Posterior vena cava (tissue), 2 donors: ENCODE results near the gene AKR7A2. TPM values are rescaled to one million over a fixed set of nuclear protein-coding genes. Genes with fewer than 3 reads are reported as not detected.

Source experiments
- DNase-seq: peaks from one replicate; pipeline ENCODE4 v3.0.0-alpha.2; 2020; ENCODE audit warnings: low spot score
- intact Hi-C, 2 donors: fragments of 100-400 bp; cut with DNase I; formaldehyde crosslinking; loops; one replicate each; pipeline versions ENCODE4 v1.14.1 to v1.14.2; 2022 to 2023
- long read RNA-seq, 2 donors: library from polyadenylated mRNA; unstranded; transcript quantifications; one replicate each; pipeline ENCODE4 v2.0.0, GENCODE V29; 2020 to 2021
- total RNA-seq, 2 donors: library from RNA; stranded (reverse); fragmentation: NEBNext Ultra II Directional; extraction: Animal tissue kit (Norgen Biotek cat#: 25700); gene quantifications; one replicate each; pipeline ENCODE4 v1.2.1, GENCODE V29; 2021
- donor health status: DM: yes; HTN: yes; CAD: no.
- donor health status: DM: yes; HTN: yes; CAD: no.

The AKR7A2 gene
- total RNA-seq = 10 to 100 TPM; 18.8 to 29.9 TPM
- long read RNA-seq, donor 1, transcript AKR7A2-201 (7 exons, 1,362 nt) = major isoform, 23 of 24 reads
- long read RNA-seq, donor 1, partial matches to known transcripts = 0 of 24 reads
- long read RNA-seq, donor 1, other reads (novel, unspliced or antisense) = 1 of 24 reads
- long read RNA-seq, donor 2, transcript AKR7A2-201 (7 exons, 1,362 nt) = major isoform, 119 of 121 reads
- long read RNA-seq, donor 2, partial matches to known transcripts = 1 of 121 reads
- long read RNA-seq, donor 2, other reads (novel, unspliced or antisense) = 1 of 121 reads

GRCh38 chr1:19311931-19312781 lies at the start of gene AKR7A2, which contains the start of gene SLC66A1:
Gene AKR7A2 (minus strand): TSS chr1:19312144. CDS start chr1:19312124, 20 bp downstream.
Gene SLC66A1 (plus strand): TSS chr1:19312326. CDS start chr1:19317678, 5,352 bp downstream.
- DNase-seq = peak; percentile 97
- intact Hi-C loops = no loop called here

- DNase-seq = no peak
- intact Hi-C loops = no loop called here
These were observed 49.1 kb upstream of the AKR7A2 start for GRCh38 chr1:19360843-19361610.

DNA sequence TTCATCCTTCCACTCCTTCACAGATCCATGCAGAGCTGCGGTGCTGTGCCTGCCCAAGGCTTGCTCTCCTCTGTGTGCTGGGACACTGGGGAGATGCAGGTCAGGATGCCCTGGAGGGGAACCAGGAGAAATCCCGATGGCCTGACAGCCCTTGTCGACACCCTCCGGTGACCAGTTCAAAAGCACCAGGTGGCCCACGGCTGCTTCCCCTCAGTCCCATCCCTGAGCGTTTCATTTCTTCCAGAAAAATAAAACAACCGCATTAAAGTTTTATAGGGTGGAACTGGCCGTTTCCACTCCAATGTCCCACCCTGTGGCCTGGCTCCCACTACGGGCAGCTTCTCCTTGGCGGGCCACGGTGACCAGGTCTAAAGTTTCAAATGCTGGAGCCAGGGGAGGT lies 48.5 kb upstream of the AKR7A2 start:
- no peak for DNase-seq
- intact Hi-C loops = no loop called here

- intact Hi-C loops = no loop called here
- DNase-seq = no peak
These were observed 48.1 kb upstream of the AKR7A2 start for GRCh38 chr1:19360016-19360415.

GRCh38 chr1:19359357-19359756 lies 47.4 kb upstream of the AKR7A2 start:
- intact Hi-C loops = loop anchor here in 1 of 2 donors (5.0 kb wide), 1 partner anchor 518 kb away; no protein-coding TSS in a partner anchor

GRCh38 chr1:19358710-19359109 lies 46.8 kb upstream of the AKR7A2 start:
- intact Hi-C loops = loop anchor here in 1 of 2 donors (5.0 kb wide), 1 partner anchor 519 kb away; no protein-coding TSS in a partner anchor

More at GRCh38 chr1:19359357-19359756, 47.4 kb upstream of the AKR7A2 start:
- no peak for DNase-seq

GRCh38 chr1:19357299-19357986 lies 45.5 kb upstream of the AKR7A2 start:
- no peak for DNase-seq
- intact Hi-C loops = loop anchor here in 1 of 2 donors (5.0 kb wide), 1 partner anchor 520 kb away; no protein-coding TSS in a partner anchor

More at GRCh38 chr1:19358710-19359109, 46.8 kb upstream of the AKR7A2 start:
- DNase-seq = no peak

GRCh38 chr1:19356266-19356665 lies 44.3 kb upstream of the AKR7A2 start:
- intact Hi-C loops = loop anchor here in 1 of 2 donors (5.0 kb wide), 1 partner anchor 521 kb away; no protein-coding TSS in a partner anchor
- no peak for DNase-seq

DNA sequence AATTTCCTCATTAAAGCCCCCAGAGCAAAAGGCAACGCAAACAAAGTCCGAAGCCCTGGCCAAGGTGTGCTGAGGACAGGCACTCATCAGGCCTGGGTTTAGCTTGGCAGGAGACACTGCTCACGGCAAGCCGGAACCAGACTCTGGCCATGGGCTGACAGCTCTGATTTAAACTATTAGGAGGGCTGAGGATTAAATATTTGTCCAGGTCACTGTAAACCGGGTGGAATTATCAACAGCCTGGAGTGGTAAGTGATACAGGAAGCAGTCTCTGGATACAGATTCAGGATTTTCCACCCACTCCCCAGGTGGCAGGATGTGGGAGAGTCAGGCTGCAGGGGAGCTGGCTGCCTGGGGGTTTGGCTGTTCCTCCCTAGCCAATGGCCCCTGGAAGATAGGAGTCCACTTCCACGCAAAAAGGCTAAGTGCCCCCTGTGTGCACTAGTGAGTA lies 42.6 kb upstream of the AKR7A2 start:
- intact Hi-C loops = no loop called here
- DNase-seq = no peak

GRCh38 chr1:19353596-19353995 lies 41.7 kb upstream of the AKR7A2 start:
- intact Hi-C loops = no loop called here
- DNase-seq = no peak

GRCh38 chr1:19352839-19353238 lies 40.9 kb upstream of the AKR7A2 start:
- intact Hi-C loops = no loop called here
- DNase-seq = no peak

- no peak for DNase-seq
- intact Hi-C loops = no loop called here
These were observed 39.9 kb upstream of the AKR7A2 start for GRCh38 chr1:19351873-19352272.

GRCh38 chr1:19350566-19350965 lies 38.6 kb upstream of the AKR7A2 start:
- DNase-seq = no peak
- intact Hi-C loops = no loop called here

DNA sequence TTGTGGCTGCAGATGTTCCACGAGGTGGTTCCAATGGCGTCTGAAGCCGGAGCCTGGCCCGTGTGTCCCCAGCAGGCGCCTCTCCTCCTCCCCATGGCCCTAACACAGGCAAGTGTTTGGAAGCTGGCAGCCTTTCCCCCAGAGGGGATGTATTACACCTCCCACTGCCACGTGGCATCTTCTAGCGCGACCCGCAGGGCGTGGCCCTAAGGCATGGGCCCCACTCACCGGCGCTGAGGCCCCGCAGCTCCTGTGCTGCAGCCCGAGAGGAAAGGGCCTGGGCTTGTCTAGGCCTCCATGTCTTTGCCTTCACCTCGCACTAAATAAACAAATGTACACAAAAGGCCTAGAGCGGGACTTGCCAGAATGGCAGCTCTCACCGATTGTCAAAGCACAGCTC lies 38.1 kb upstream of the AKR7A2 start:
- intact Hi-C loops = loop anchor here in 1 of 2 donors (2.0 kb wide), 1 partner anchor 49 kb away; no protein-coding TSS in a partner anchor
- no peak for DNase-seq

- DNase-seq = no peak
- intact Hi-C loops = loop anchor here in 1 of 2 donors (2.0 kb wide), 1 partner anchor 48 kb away; no protein-coding TSS in a partner anchor
These were observed 36.7 kb upstream of the AKR7A2 start for GRCh38 chr1:19348441-19349198.

DNA sequence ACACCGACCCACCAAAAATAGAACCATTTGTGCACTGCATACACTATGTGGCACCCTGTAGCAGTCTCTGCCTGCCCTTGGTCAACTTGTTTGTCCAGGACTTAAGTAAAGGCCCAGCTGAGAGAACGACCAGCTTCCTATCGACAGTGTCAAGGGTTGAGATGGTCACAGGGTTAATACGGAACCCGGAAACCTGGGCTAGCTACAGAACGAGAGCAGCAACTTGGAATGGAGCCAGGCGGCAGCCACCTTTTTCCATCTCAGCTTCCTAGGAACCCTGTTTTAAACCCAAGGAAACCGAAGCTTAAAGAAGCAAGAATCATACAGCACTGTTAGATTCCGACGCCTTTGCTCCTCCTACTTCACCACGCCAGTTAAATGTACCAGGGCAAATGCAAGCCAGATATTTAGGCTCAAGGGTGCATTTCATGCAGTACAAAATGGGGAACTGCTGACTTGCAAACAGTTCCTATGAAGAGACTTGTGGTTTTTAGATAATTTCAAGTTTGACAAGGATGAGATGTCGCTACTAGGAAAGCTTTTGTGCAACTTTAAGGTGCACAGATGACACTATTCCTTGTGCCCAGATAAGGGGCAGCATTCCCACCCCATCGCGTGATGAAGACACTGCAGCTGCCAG lies 35.7 kb upstream of the AKR7A2 start:
- no peak for DNase-seq
- intact Hi-C loops = loop anchor here in 1 of 2 donors (2.0 kb wide), 1 partner anchor 47 kb away; no protein-coding TSS in a partner anchor

DNA sequence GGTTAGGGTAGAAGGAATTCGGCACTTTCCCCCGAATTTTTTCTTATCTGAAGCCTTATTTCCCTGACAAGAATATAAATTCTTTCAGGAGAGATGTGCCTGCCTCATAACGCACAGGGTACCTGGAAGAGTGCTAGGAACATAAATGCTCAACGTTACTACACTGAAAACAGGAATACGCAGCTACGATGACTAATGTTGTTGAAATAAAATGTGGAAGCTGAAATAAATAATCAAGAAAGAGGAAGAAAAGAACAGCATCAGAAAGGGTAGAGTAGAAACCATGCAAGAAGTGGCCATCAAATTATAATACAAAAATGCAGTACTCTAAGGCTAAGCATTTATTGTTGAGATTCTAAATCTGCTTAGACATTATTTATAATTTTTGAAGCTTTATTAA lies 34.1 kb upstream of the AKR7A2 start:
- intact Hi-C loops = no loop called here
- DNase-seq = no peak
